ENCODE measurements around the gene ABAT. TPM values are rescaled to one million over a fixed set of nuclear protein-coding genes. Genes with fewer than 3 reads are reported as not detected.

The ABAT gene
- total RNA-seq, 1 experiment from 2014 or later = 6.9 TPM

GRCh38 chr16:8816967-8817655 is 142.7 kb downstream of the ABAT start:
- TF ChIP-seq CTCF (conservative IDR thresholded peaks at IDR 0.05; ENCODE audit: low read depth, low read length) (no peak), EZH2 (IDR thresholded peaks at IDR 0.05; ENCODE audit: borderline replicate concordance, low read depth, low read length, poor library complexity, severe bottlenecking) (no peak)
- Histone ChIP-seq H3K4me3 (ENCODE audit: low read depth, low read length, poor library complexity, severe bottlenecking) (no peak overlapping the region), H3K9me3 (ENCODE audit: low read depth, low read length, poor library complexity, severe bottlenecking) (no peaks in the 10 kb centered on the region), H3K36me3 (ENCODE audit: insufficient read depth, low read length, poor library complexity, severe bottlenecking) (peaks cover 74% of the 10 kb centered on the region), H3K27me3 (replicated peaks; ENCODE audit: insufficient read depth, low read depth, low read length, poor library complexity) (no peaks in the 10 kb centered on the region), H3K4me1 (ENCODE audit: insufficient read depth, low read length, poor library complexity, severe bottlenecking) (peaks cover 22% of the 10 kb centered on the region), H3K27ac (ENCODE audit: low read depth, low read length, poor library complexity, severe bottlenecking) (no peak overlapping the region)
- intact Hi-C loops (cut with micrococcal nuclease; ENCODE audit: unreplicated experiment) = no loop called here
- ChIA-PET CTCF (no interaction called here), POLR2A (ENCODE audit: low non-redundant PET) (no interaction called here)
- DNase-seq (ENCODE audit: low spot score) = no peak
- BruUV-seq (replicated peaks) = TSS peak; percentile 3

- Histone ChIP-seq H3K36me3 (ENCODE audit: insufficient read depth, low read length, poor library complexity, severe bottlenecking) (peaks cover 59% of the 10 kb centered on the region), H3K27me3 (replicated peaks; ENCODE audit: insufficient read depth, low read depth, low read length, poor library complexity) (no peaks in the 10 kb centered on the region), H3K4me3 (ENCODE audit: low read depth, low read length, poor library complexity, severe bottlenecking) (no peak overlapping the region), H3K9me3 (ENCODE audit: low read depth, low read length, poor library complexity, severe bottlenecking) (no peaks in the 10 kb centered on the region), H3K27ac (ENCODE audit: low read depth, low read length, poor library complexity, severe bottlenecking) (peak overlapping the region; percentile 8), H3K4me1 (ENCODE audit: insufficient read depth, low read length, poor library complexity, severe bottlenecking) (peaks cover 33% of the 10 kb centered on the region)
- ChIA-PET CTCF (no interaction called here), POLR2A (ENCODE audit: low non-redundant PET) (no interaction called here)
- intact Hi-C loops (cut with micrococcal nuclease; ENCODE audit: unreplicated experiment) = no loop called here
- no TSS peak for BruUV-seq (replicated peaks)
- TF ChIP-seq EZH2 (IDR thresholded peaks at IDR 0.05; ENCODE audit: borderline replicate concordance, low read depth, low read length, poor library complexity, severe bottlenecking) (no peak), CTCF (conservative IDR thresholded peaks at IDR 0.05; ENCODE audit: low read depth, low read length) (no peak)
- no peak for DNase-seq (ENCODE audit: low spot score)
These were observed 144.3 kb downstream of the ABAT start for GRCh38 chr16:8818504-8819270.

- no TSS peak for BruUV-seq (replicated peaks)
- intact Hi-C loops (cut with micrococcal nuclease; ENCODE audit: unreplicated experiment) = no loop called here
- CTCF ChIA-PET = no interaction called here
These were observed 145.1 kb downstream of the ABAT start for GRCh38 chr16:8819411-8820034.

More at GRCh38 chr16:8819411-8820034, 145.1 kb downstream of the ABAT start:
- DNase-seq (ENCODE audit: low spot score) = peak; percentile 67
- POLR2A ChIA-PET (ENCODE audit: low non-redundant PET) = interaction anchor here (0.7 kb wide), 1 partner anchor 71 kb away, joined by 4 read pairs; no protein-coding TSS in a partner anchor
- no peaks in the 10 kb centered on the region for H3K9me3 ChIP-seq (ENCODE audit: low read depth, low read length, poor library complexity, severe bottlenecking)
- no peaks in the 10 kb centered on the region for H3K27me3 ChIP-seq (replicated peaks; ENCODE audit: insufficient read depth, low read depth, low read length, poor library complexity)
- peak overlapping the region; percentile 8 for H3K27ac ChIP-seq (ENCODE audit: low read depth, low read length, poor library complexity, severe bottlenecking)
- peaks cover 59% of the 10 kb centered on the region for H3K36me3 ChIP-seq (ENCODE audit: insufficient read depth, low read length, poor library complexity, severe bottlenecking)
- H3K4me3 ChIP-seq (ENCODE audit: low read depth, low read length, poor library complexity, severe bottlenecking) = no peak overlapping the region
- no peak for TF ChIP-seq CTCF (conservative IDR thresholded peaks at IDR 0.05; ENCODE audit: low read depth, low read length)
- TF ChIP-seq EZH2 (IDR thresholded peaks at IDR 0.05; ENCODE audit: borderline replicate concordance, low read depth, low read length, poor library complexity, severe bottlenecking) = no peak
- H3K4me1 ChIP-seq (ENCODE audit: insufficient read depth, low read length, poor library complexity, severe bottlenecking) = peaks cover 33% of the 10 kb centered on the region
